Glomerular endothelial cell (primary cell): ENCODE results near the gene TLE1. TPM values are rescaled to one million over a fixed set of nuclear protein-coding genes. Genes with fewer than 3 reads are reported as not detected.
"Not testable (repeated sequence)": the region's sequence is repeated elsewhere in the genome, so short reads cannot be mapped to it uniquely, and the experiment has no call there.

ENCODE experiments used
- DNase-seq: peaks from one replicate; pipeline ENCODE4 v3.0.0-alpha.2; 2011; ENCODE audit warnings: low read depth, low spot score; ENCODE audit errors: extremely low read depth
- total RNA-seq: library from RNA; depleted of rRNA; stranded (reverse); fragments of >200 nt; gene quantifications from 2 replicates; pipeline ENCODE4 v1.2.3, GENCODE V29; 2015

TLE1 gene
- 44.1 and 58.7 TPM in 2 replicates for total RNA-seq

GRCh38 chr9:81689343-81690175 is at the start of gene TLE1:
TLE1 (minus strand) TSS chr9:81689547; CDS start chr9:81688240, 1,307 bp downstream.
- peak; percentile 91 for DNase-seq

- no peak for DNase-seq
Observed at GRCh38 chr9:81737871-81738507, 48.6 kb upstream of the TLE1 start.

GRCh38 chr9:81730498-81730897 is 41.2 kb upstream of the TLE1 start:
- DNase-seq = not testable (repeated sequence)

GRCh38 chr9:81729135-81729534 is 39.8 kb upstream of the TLE1 start:
- DNase-seq = no peak

- no peak for DNase-seq
Observed at GRCh38 chr9:81724242-81724889, 35.0 kb upstream of the TLE1 start.

- DNase-seq = no peak
Observed at GRCh38 chr9:81722277-81722676, 32.9 kb upstream of the TLE1 start.

- no peak for DNase-seq
Observed at GRCh38 chr9:81720450-81721086, 31.2 kb upstream of the TLE1 start.

- DNase-seq = no peak
Observed at GRCh38 chr9:81719972-81720371, 30.6 kb upstream of the TLE1 start.

- DNase-seq = no peak
Observed at GRCh38 chr9:81718244-81718643, 28.9 kb upstream of the TLE1 start.

GRCh38 chr9:81717747-81718077 is 28.4 kb upstream of the TLE1 start:
- no peak for DNase-seq

GRCh38 chr9:81717061-81717746 is 27.9 kb upstream of the TLE1 start:
- no peak for DNase-seq

GRCh38 chr9:81716409-81716808 is 27.1 kb upstream of the TLE1 start:
- no peak for DNase-seq

GRCh38 chr9:81705578-81705977 is 16.2 kb upstream of the TLE1 start:
- DNase-seq = no peak

- DNase-seq = no peak
Observed at GRCh38 chr9:81694541-81694940, 5.2 kb upstream of the TLE1 start.

- no peak for DNase-seq
Observed at GRCh38 chr9:81693671-81694378, 4.5 kb upstream of the TLE1 start.

- no peak for DNase-seq
Observed at GRCh38 chr9:81690251-81690851, 1.0 kb upstream of the TLE1 start.

GRCh38 chr9:81689093-81689342 is 329 bp downstream of the TLE1 start:
- DNase-seq = not testable (repeated sequence)

GRCh38 chr9:81688262-81689092 is 870 bp downstream of the TLE1 start:
- not testable (repeated sequence) for DNase-seq
